Measurements from ENCODE around the gene CREM. TPM values are rescaled to one million over a fixed set of nuclear protein-coding genes. Genes with fewer than 3 reads are reported as not detected.

Gene CREM
- total RNA-seq, 1 experiment from 2014 or later: 30.2 TPM

GRCh38 chr10:35132727-35133126 is 6.1 kb downstream of the CREM start:
- H3K9me3 Mint-ChIP-seq (ENCODE audit: unreplicated experiment): no peaks in the 10 kb centered on the region
- TF ChIP-seq CTCF (IDR thresholded peaks at IDR 0.05; ENCODE audit: unreplicated experiment): no peak
- BruUV-seq (replicated peaks): no TSS peak
- ChIA-PET CTCF (interaction anchor here (0.9 kb wide), 1 partner anchor 63 kb away, joined by 3 read pairs; no protein-coding TSS in a partner anchor), POLR2A (no interaction called here)
- H3K27me3 Mint-ChIP-seq (ENCODE audit: insufficient read depth, unreplicated experiment): no peaks in the 10 kb centered on the region
- H3K4me1 Mint-ChIP-seq (ENCODE audit: insufficient read depth, unreplicated experiment): no peaks in the 10 kb centered on the region
- intact Hi-C loops (cut with micrococcal nuclease): no loop called here
- H3K4me3 Mint-ChIP-seq (ENCODE audit: unreplicated experiment): no peak overlapping the region
- DNase-seq (ENCODE audit: unreplicated experiment): no peak
- no peak overlapping the region for H3K27ac Mint-ChIP-seq (ENCODE audit: low read depth, unreplicated experiment)
- H3K36me3 Mint-ChIP-seq (ENCODE audit: insufficient read depth, unreplicated experiment): peaks cover 5% of the 10 kb centered on the region

GRCh38 chr10:35133586-35133985 is 6.9 kb downstream of the CREM start:
- BruUV-seq (replicated peaks): no TSS peak
- no peak overlapping the region for H3K27ac Mint-ChIP-seq (ENCODE audit: low read depth, unreplicated experiment)
- POLR2A ChIA-PET: interaction anchor here (1.2 kb wide), 1 partner anchor 10 kb away, joined by 3 read pairs; no protein-coding TSS in a partner anchor

GRCh38 chr10:35135861-35136260 is 9.2 kb downstream of the CREM start:
- Mint-ChIP-seq H3K9me3 (ENCODE audit: unreplicated experiment) (no peaks in the 10 kb centered on the region), H3K36me3 (ENCODE audit: insufficient read depth, unreplicated experiment) (peaks cover 5% of the 10 kb centered on the region), H3K27ac (ENCODE audit: low read depth, unreplicated experiment) (no peak overlapping the region), H3K27me3 (ENCODE audit: insufficient read depth, unreplicated experiment) (no peaks in the 10 kb centered on the region), H3K4me1 (ENCODE audit: insufficient read depth, unreplicated experiment) (no peaks in the 10 kb centered on the region), H3K4me3 (ENCODE audit: unreplicated experiment) (no peak overlapping the region)
- ChIA-PET POLR2A (interaction anchor here (1.3 kb wide), 1 partner anchor 60 kb away, joined by 3 read pairs; no protein-coding TSS in a partner anchor), CTCF (interaction anchor here (0.6 kb wide), 1 partner anchor 87 kb away, joined by 3 read pairs; no protein-coding TSS in a partner anchor)
- intact Hi-C loops (cut with micrococcal nuclease): no loop called here
- no peak for DNase-seq (ENCODE audit: unreplicated experiment)
- no TSS peak for BruUV-seq (replicated peaks)
- no peak for TF ChIP-seq CTCF (IDR thresholded peaks at IDR 0.05; ENCODE audit: unreplicated experiment)

More at GRCh38 chr10:35133586-35133985, 6.9 kb downstream of the CREM start:
- H3K4me1 Mint-ChIP-seq (ENCODE audit: insufficient read depth, unreplicated experiment): no peaks in the 10 kb centered on the region
- no peak for DNase-seq (ENCODE audit: unreplicated experiment)
- intact Hi-C loops (cut with micrococcal nuclease): no loop called here
- H3K36me3 Mint-ChIP-seq (ENCODE audit: insufficient read depth, unreplicated experiment): peaks cover 5% of the 10 kb centered on the region
- no peak for TF ChIP-seq CTCF (IDR thresholded peaks at IDR 0.05; ENCODE audit: unreplicated experiment)
- CTCF ChIA-PET: interaction anchor here (0.7 to 2.0 kb wide), 2 partner anchors 62 to 144 kb away, joined by 5 to 10 read pairs; no protein-coding TSS in a partner anchor
- H3K27me3 Mint-ChIP-seq (ENCODE audit: insufficient read depth, unreplicated experiment): no peaks in the 10 kb centered on the region
- no peaks in the 10 kb centered on the region for H3K9me3 Mint-ChIP-seq (ENCODE audit: unreplicated experiment)
- H3K4me3 Mint-ChIP-seq (ENCODE audit: unreplicated experiment): no peak overlapping the region

GRCh38 chr10:35136263-35136815 is 9.7 kb downstream of the CREM start:
- H3K27me3 Mint-ChIP-seq (ENCODE audit: insufficient read depth, unreplicated experiment): no peaks in the 10 kb centered on the region
- no peaks in the 10 kb centered on the region for H3K4me1 Mint-ChIP-seq (ENCODE audit: insufficient read depth, unreplicated experiment)
- no peak overlapping the region for H3K27ac Mint-ChIP-seq (ENCODE audit: low read depth, unreplicated experiment)
- ChIA-PET CTCF (interaction anchor here (0.6 to 1.0 kb wide), 3 partner anchors 16 to 427 kb away, joined by 3 to 4 read pairs (median 3); no protein-coding TSS in a partner anchor), POLR2A (interaction anchor here (1.3 kb wide), 1 partner anchor 59 kb away, joined by 3 read pairs; no protein-coding TSS in a partner anchor)
- peaks cover 5% of the 10 kb centered on the region for H3K36me3 Mint-ChIP-seq (ENCODE audit: insufficient read depth, unreplicated experiment)
- H3K4me3 Mint-ChIP-seq (ENCODE audit: unreplicated experiment): no peak overlapping the region
- no peak for TF ChIP-seq CTCF (IDR thresholded peaks at IDR 0.05; ENCODE audit: unreplicated experiment)
- DNase-seq (ENCODE audit: unreplicated experiment): no peak
- no peaks in the 10 kb centered on the region for H3K9me3 Mint-ChIP-seq (ENCODE audit: unreplicated experiment)
- intact Hi-C loops (cut with micrococcal nuclease): no loop called here
- no TSS peak for BruUV-seq (replicated peaks)

Data from MCF 10A (cell line).